Astrocyte (in vitro differentiated cells and primary cell): Measurements from ENCODE around the gene TSPAN17.
A peak's percentile ranks its signal among the peaks of the same experiment; 100 is the strongest.

Experiments used
- CTCF ChIP-seq: IDR thresholded peaks from 2 replicates; pipeline ENCODE4 v1.5.1; 2011; ENCODE audit warnings: low read depth, mild to moderate bottlenecking, inconsistent platforms, low read length, moderate library complexity; ENCODE audit not compliant: insufficient read depth
- EZH2 ChIP-seq: IDR thresholded peaks from 2 replicates; pipeline ENCODE4 v1.6.1; 2012; ENCODE audit warnings: mild to moderate bottlenecking, low read length, inconsistent platforms; ENCODE audit not compliant: insufficient read depth

GRCh38 chr5:176620333-176620981, 26.8 kb upstream of the TSPAN17 start:
- TF ChIP-seq CTCF (no peak), EZH2 (peak; percentile 52)
